H9 (cell line): ENCODE measurements around the gene CINP. TPM values are rescaled to one million over a fixed set of nuclear protein-coding genes. Genes with fewer than 3 reads are reported as not detected.

Experiments used
- DNase-seq: peaks from one replicate; pipeline ENCODE4 v3.0.0-alpha.2; 2017
- H2AFZ ChIP-seq: one replicate; pipeline ENCODE4 v1.6.1; 2013; ENCODE audit warnings: mild to moderate bottlenecking, low read length, control low read depth, moderate library complexity
- H2AK5ac ChIP-seq: 2 replicates; pipeline ENCODE4 v1.6.1; 2013; ENCODE audit warnings: low read length, control low read depth, mixed read lengths; ENCODE audit not compliant: insufficient read length
- H2BK120ac ChIP-seq: one replicate; pipeline ENCODE4 v1.6.1; 2013; ENCODE audit warnings: low read depth, mild to moderate bottlenecking, low read length, control low read depth, inconsistent platforms; ENCODE audit not compliant: poor library complexity, severe bottlenecking
- H2BK12ac ChIP-seq: 2 replicates; pipeline ENCODE4 v1.6.1; 2013; ENCODE audit warnings: low read length, control low read depth, mixed read lengths, low read depth; ENCODE audit not compliant: insufficient read length
- H2BK15ac ChIP-seq: 2 replicates; pipeline ENCODE4 v1.6.1; 2013; ENCODE audit warnings: low read depth, low read length, control low read depth
- H2BK20ac ChIP-seq: one replicate; pipeline ENCODE4 v1.6.1; 2013; ENCODE audit warnings: low read depth, mild to moderate bottlenecking, low read length, control low read depth, inconsistent platforms; ENCODE audit not compliant: poor library complexity, severe bottlenecking
- H2BK5ac ChIP-seq: 2 replicates; pipeline ENCODE4 v1.6.1; 2013; ENCODE audit warnings: low read length, control low read depth, mixed read lengths; ENCODE audit not compliant: insufficient read length
- H3K14ac ChIP-seq: 2 replicates; pipeline ENCODE4 v1.6.1; 2013; ENCODE audit warnings: low read length, control low read depth; ENCODE audit not compliant: insufficient read depth
- H3K18ac ChIP-seq: 2 replicates; pipeline ENCODE4 v1.6.1; 2013; ENCODE audit warnings: low read depth, mild to moderate bottlenecking, mixed read lengths, low read length, control low read depth; ENCODE audit not compliant: insufficient read length
- H3K23ac ChIP-seq: 2 replicates; pipeline ENCODE4 v1.6.1; 2013; ENCODE audit warnings: low read length, control low read depth, mixed read lengths, low read depth; ENCODE audit not compliant: insufficient read length
- H3K23me2 ChIP-seq: 2 replicates; pipeline ENCODE4 v1.6.1; 2013; ENCODE audit warnings: low read depth, mild to moderate bottlenecking, mixed read lengths, low read length, control low read depth; ENCODE audit not compliant: insufficient read length, poor library complexity, severe bottlenecking
- H3K27ac ChIP-seq: 2 replicates; pipeline ENCODE4 v1.5.1; 2013; ENCODE audit warnings: low read length, control low read depth, mixed read lengths, low read depth; ENCODE audit not compliant: insufficient read length
- H3K27me3 ChIP-seq: 2 replicates; pipeline ENCODE4 v1.6.1; 2013; ENCODE audit warnings: low read length, control low read depth, inconsistent platforms; ENCODE audit not compliant: insufficient read depth
- H3K4ac ChIP-seq: 2 replicates; pipeline ENCODE4 v1.6.1; 2013; ENCODE audit warnings: low read depth, mild to moderate bottlenecking, control low read depth, inconsistent platforms, low read length, moderate library complexity
- H3K4me1 ChIP-seq: 2 replicates; pipeline ENCODE4 v1.6.1; 2013; ENCODE audit warnings: low read length, control low read depth, inconsistent platforms; ENCODE audit not compliant: insufficient read depth
- H3K4me2 ChIP-seq: 2 replicates; pipeline ENCODE4 v1.6.1; 2013; ENCODE audit warnings: low read length, control low read depth, mixed read lengths; ENCODE audit not compliant: insufficient read length, insufficient read depth
- H3K56ac ChIP-seq: 2 replicates; pipeline ENCODE4 v1.6.1; 2013; ENCODE audit warnings: low read depth, mild to moderate bottlenecking, mixed read lengths, low read length, control low read depth; ENCODE audit not compliant: insufficient read length
- H3K79me1 ChIP-seq: 2 replicates; pipeline ENCODE4 v1.6.1; 2013; ENCODE audit warnings: low read depth, mild to moderate bottlenecking, moderate library complexity, low read length, control low read depth, inconsistent platforms; ENCODE audit not compliant: insufficient read depth, poor library complexity, severe bottlenecking
- H3K79me2 ChIP-seq: 2 replicates; pipeline ENCODE4 v1.6.1; 2013; ENCODE audit warnings: low read length, control low read depth, inconsistent platforms; ENCODE audit not compliant: insufficient read depth
- H3K9ac ChIP-seq: 2 replicates; pipeline ENCODE4 v1.6.1; 2013; ENCODE audit warnings: low read length, control low read depth, mixed read lengths; ENCODE audit not compliant: insufficient read length; ENCODE audit errors: extremely low read depth
- H3K9me3 ChIP-seq: one replicate; pipeline ENCODE4 v1.6.1; 2013; ENCODE audit warnings: low read depth, low read length, inconsistent platforms; ENCODE audit not compliant: control insufficient read depth
- H3T11ph ChIP-seq: one replicate; pipeline ENCODE4 v1.6.1; 2013; ENCODE audit warnings: mild to moderate bottlenecking, low read length, control low read depth, inconsistent platforms
- H4K20me1 ChIP-seq: one replicate; pipeline ENCODE4 v1.6.1; 2013; ENCODE audit not compliant: control insufficient read depth, insufficient read length, insufficient read depth
- H4K5ac ChIP-seq: 2 replicates; pipeline ENCODE4 v1.6.1; 2013; ENCODE audit warnings: low read depth, mild to moderate bottlenecking, mixed read lengths, low read length, control low read depth; ENCODE audit not compliant: insufficient read length
- H4K8ac ChIP-seq: replicated peaks from 2 replicates; pipeline ENCODE4 v1.6.1; 2013; ENCODE audit warnings: low read length, control low read depth, mixed read lengths, low read depth; ENCODE audit not compliant: insufficient read length
- H4K91ac ChIP-seq: 2 replicates; pipeline ENCODE4 v1.6.1; 2013; ENCODE audit warnings: low read depth, mild to moderate bottlenecking, moderate library complexity, mixed read lengths, low read length, control low read depth; ENCODE audit not compliant: insufficient read length
- H3K27ac Mint-ChIP-seq, 3 experiments: 2 replicates in 2 of 3; 3 replicates in 1 of 3; pipeline ENCODE4 v1.8.0; 2020 to 2021; ENCODE audit warnings: mixed read lengths in 3 of 3, mild to moderate bottlenecking in 1 of 3, moderate library complexity in 1 of 3
- H3K27me3 Mint-ChIP-seq: 2 replicates; pipeline ENCODE4 v1.8.0; 2021; ENCODE audit warnings: low read depth, mild to moderate bottlenecking, moderate library complexity, mixed read lengths
- H3K36me3 Mint-ChIP-seq, 3 experiments: 2 replicates in 2 of 3; 3 replicates in 1 of 3; pipeline ENCODE4 v1.8.0; 2020 to 2021; ENCODE audit warnings: low read depth in 3 of 3, mixed read lengths in 3 of 3; ENCODE audit not compliant: insufficient read depth in 1 of 3
- H3K4me1 Mint-ChIP-seq, 2 experiments: 2 replicates each; pipeline ENCODE4 v1.8.0; 2020; ENCODE audit warnings: mixed read lengths in 2 of 2
- H3K4me3 Mint-ChIP-seq, 2 experiments: 2 replicates in 1 of 2; 3 replicates in 1 of 2; pipeline ENCODE4 v1.8.0; 2020 to 2021; ENCODE audit warnings: mild to moderate bottlenecking in 2 of 2, mixed read lengths in 2 of 2, moderate library complexity in 1 of 2
- H3K9me3 Mint-ChIP-seq, 2 experiments: 2 replicates in 1 of 2; 3 replicates in 1 of 2; pipeline ENCODE4 v1.8.0; 2020; ENCODE audit warnings: mild to moderate bottlenecking in 2 of 2, mixed read lengths in 2 of 2, moderate library complexity in 1 of 2
- WGBS: extraction: QIAGEN DNeasy Blood & Tissue Kit; methylation state at CpG from one replicate; pipeline ENCODE4 v1.1.7; 2013; ENCODE audit warnings: missing lambda C conversion rate, low lambda C conversion rate, mixed read lengths; ENCODE audit not compliant: insufficient read length; ENCODE audit errors: extremely low coverage; 5-methylcytosine and 5-hydroxymethylcytosine counted together
- total RNA-seq: library from RNA; stranded (reverse); gene quantifications from 2 replicates; pipeline ENCODE4 v1.2.1, GENCODE V29; 2021
- TF ChIP-seq, protein P1 (sequence below): fragments of 200-600 bp; sonication (generic); conservative IDR thresholded peaks from 3 replicates; pipeline ENCODE4 v1.8.0; 2021; ENCODE audit warnings: antibody characterized with exemption, mild to moderate bottlenecking

Gene CINP
- total RNA-seq, 1 experiment from 2014 or later: 39.5 TPM

DNA sequence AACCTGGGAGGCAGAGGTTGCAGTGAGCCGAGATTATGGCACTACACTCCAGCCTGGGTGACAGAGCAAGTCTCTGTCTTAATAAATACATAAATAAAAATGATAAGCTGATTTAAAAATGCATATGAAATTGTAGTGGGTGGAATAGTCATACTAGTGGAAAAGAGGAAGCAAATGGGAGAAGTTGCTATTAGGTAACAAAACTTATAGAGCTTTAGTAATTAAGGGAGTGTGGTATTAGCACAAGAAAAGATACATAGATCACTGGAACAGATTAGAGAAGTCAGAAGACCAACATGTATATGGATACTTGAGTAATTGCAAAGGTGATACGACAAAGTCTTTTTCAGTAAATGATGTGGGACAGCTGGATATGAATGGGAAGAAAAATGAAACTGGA lies 26.6 kb upstream of the CINP start:
- no peaks in the 10 kb centered on the region for H3K23me2 ChIP-seq
- no peak overlapping the region for H3K4me2 ChIP-seq
- no CpG with 5 or more reads among the region's 2 CpGs for WGBS
- no peak overlapping the region for H2BK5ac ChIP-seq
- H3K23ac ChIP-seq: no peak overlapping the region
- no peaks in the 10 kb centered on the region for H3K79me2 ChIP-seq
- no peaks in the 10 kb centered on the region; the same call in 1 of the 2 replicates for H3K4me1 ChIP-seq
- no peak overlapping the region for H2AFZ ChIP-seq
- H4K20me1 ChIP-seq: no peaks in the 10 kb centered on the region
- no peak overlapping the region for H3K27ac Mint-ChIP-seq
- no peak overlapping the region for H4K5ac ChIP-seq
- H3K79me1 ChIP-seq: no peaks in the 10 kb centered on the region
- H2BK15ac ChIP-seq: no peak overlapping the region
- H3K56ac ChIP-seq: no peak overlapping the region
- no peaks in the 10 kb centered on the region for H3K27me3 Mint-ChIP-seq
- no peak overlapping the region for H3K4ac ChIP-seq
- peaks cover 1 to 4% (median 2%) of the 10 kb centered on the region in 3 experiments; a peak in 4 of 7 replicates for H3K36me3 Mint-ChIP-seq
- H3K27ac ChIP-seq: no peak overlapping the region
- DNase-seq: no peak
- H3K9me3 Mint-ChIP-seq: no peaks in the 10 kb centered on the region; a peak in 1 of 5 replicates
- H4K8ac ChIP-seq: no peak overlapping the region
- no peak overlapping the region for H2BK20ac ChIP-seq
- H4K91ac ChIP-seq: no peak overlapping the region
- no peak overlapping the region for H3K18ac ChIP-seq
- no peak overlapping the region for H3K4me3 Mint-ChIP-seq
- no peak overlapping the region for H2AK5ac ChIP-seq
- H3T11ph ChIP-seq: no peak overlapping the region
- TF ChIP-seq, protein P1, sequence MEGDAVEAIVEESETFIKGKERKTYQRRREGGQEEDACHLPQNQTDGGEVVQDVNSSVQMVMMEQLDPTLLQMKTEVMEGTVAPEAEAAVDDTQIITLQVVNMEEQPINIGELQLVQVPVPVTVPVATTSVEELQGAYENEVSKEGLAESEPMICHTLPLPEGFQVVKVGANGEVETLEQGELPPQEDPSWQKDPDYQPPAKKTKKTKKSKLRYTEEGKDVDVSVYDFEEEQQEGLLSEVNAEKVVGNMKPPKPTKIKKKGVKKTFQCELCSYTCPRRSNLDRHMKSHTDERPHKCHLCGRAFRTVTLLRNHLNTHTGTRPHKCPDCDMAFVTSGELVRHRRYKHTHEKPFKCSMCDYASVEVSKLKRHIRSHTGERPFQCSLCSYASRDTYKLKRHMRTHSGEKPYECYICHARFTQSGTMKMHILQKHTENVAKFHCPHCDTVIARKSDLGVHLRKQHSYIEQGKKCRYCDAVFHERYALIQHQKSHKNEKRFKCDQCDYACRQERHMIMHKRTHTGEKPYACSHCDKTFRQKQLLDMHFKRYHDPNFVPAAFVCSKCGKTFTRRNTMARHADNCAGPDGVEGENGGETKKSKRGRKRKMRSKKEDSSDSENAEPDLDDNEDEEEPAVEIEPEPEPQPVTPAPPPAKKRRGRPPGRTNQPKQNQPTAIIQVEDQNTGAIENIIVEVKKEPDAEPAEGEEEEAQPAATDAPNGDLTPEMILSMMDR: no peak
- H2BK120ac ChIP-seq: no peak overlapping the region
- H3K4me1 Mint-ChIP-seq: peaks cover 7 to 8% of the 10 kb centered on the region in 2 experiments
- H2BK12ac ChIP-seq: no peak overlapping the region
- no peaks in the 10 kb centered on the region for H3K9me3 ChIP-seq
- H3K27me3 ChIP-seq: no peaks in the 10 kb centered on the region
- H3K9ac ChIP-seq: no peak overlapping the region
- H3K14ac ChIP-seq: no peak overlapping the region
